ACHN (cell line): ENCODE results near the gene NRM.

Source experiments
- DNase-seq: peaks from one replicate; pipeline ENCODE4 v3.0.0-alpha.2; 2015
- in situ Hi-C: cut with HindIII; loops from 2 replicates; pipeline ENCODE4 v1.10.0; 2017; ENCODE audit warnings: low sequenced_read_pairs, low pct_ligation_motif_present, low pct_unique_long_range_greater_than_20kb

The NRM gene

DNA sequence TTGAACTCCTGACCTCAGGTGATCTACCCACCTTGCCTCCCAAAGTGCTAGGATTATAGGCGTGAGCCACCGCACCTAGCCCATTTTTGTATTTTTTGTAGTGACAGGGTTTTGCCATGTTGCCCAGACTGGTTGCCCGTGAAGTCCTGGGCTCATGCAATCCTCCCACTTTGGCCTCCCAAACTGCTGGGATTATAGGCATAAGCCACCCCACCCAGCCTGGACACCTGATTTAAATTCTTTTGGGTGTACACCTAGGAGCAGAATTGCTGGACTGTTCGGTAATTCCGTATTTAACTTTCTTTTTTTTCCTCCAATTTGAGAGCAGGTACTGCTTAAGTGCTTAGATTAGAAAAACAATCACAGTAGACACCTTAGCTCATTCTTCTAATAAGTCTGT lies 5.6 kb upstream of the NRM start:
- in situ Hi-C loops: no loop called here
- no peak for DNase-seq

DNA sequence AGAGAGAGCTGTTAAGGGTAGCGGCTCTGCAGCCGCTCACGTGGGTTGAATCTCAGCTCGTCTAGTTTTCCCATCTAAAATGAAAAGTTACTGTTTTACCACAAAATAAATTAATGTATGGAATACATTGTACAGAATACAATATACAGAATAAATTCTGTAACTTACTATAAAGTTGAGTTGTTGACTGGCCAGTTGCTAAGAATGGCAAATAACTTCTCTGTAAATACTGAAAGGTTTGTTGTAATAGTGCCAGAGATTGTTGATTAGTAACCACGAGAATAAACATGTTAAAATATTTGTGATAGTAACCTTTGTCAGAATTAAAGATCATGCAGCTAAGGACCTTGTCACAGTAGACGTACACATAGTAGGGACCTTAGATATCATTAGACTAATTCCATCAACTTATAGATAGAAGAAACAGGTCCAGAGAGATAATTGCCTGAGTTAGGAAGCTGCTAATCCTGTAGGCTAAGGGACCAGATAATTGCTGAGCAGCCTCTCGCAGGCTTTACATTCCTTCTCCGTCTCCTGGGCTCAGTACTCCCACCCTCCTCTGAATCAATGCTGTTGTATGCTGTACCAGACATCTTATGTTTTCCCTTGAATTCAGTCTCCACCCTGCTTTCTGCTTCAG lies 544 bp upstream of the NRM start:
- no peak for DNase-seq
- in situ Hi-C loops: no loop called here

DNA sequence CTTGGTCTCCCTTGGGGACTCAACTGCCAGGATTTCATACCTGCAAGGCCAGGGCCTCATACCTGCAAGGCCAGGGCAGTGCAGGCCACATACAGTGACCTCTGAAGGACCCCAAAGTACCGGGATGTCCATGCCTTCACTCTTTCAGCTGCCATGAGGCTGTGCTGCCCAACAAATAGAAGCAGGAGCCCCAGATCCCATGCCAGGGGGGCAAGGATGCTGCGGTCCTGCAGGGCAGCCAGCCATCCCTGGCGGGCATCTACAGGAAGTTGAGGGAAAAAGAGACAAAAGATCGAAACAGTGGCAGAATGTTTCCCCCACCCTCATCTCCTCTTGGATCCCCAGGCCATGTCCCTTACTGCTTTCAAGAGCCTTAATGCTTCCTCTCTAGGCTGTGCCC lies 799 bp downstream of the NRM start:
- DNase-seq: no peak
- in situ Hi-C loops: no loop called here

DNA sequence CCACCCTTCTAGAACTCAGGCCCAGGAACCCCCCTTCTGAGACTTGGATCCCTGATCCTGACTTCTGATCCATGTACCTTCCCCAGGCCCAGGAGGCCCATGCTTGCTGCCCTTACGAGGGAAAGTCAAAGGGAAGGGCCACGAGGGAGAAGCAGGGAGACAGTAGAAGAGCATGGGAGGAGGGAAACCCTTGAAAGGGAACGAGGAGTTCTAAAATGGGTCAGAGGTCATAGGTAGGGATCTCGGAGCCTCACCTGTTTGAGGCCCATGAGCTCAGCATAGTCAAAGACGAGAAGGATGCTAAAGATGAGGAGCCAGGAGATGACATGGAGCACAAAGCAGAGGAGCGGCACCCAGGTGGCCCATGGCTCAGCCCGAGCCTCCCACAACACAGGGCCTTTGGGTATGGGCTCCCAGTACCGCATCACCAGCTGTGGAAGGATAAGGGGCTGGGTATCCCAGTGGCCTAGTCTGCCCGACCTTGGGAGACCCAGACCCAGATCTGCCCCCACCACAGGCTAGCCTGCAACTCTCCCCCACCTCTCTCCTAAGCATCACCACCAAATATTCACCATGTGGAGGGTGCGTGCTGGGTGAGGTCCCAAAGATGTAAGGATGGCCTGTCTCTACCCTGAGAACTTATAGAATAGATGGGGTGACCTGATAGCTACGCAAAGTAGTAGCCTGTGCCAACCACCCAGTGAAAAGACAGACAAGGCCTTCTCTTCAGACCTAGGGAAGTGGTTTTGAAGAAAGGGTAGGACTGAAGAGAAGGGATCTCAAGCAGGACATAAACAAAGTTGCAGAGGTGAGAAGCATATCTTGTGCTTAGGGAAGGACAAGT lies 1.5 kb downstream of the NRM start:
- no peak for DNase-seq
- in situ Hi-C loops: no loop called here

DNA sequence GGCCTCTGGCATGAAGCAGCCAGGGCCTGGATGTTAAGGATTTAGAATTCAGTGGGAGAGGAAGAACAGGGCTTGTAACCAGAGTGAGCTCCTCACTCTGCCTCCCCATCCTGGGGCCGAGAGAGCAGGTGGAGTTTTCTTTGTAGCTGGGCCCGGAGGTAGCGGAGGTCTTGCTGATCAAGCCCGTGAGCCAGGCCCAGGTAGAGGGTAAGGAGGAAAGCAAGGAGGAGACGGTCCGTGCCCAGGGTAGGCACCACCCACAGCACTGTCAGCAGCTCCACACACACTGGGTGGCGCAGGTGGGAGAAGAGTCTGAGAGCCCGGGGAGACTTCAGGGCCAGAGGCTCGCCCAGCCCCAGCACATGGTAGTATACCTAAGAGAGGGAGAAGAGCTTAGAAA lies 2.2 kb downstream of the NRM start:
- in situ Hi-C loops: no loop called here
- DNase-seq: no peak

DNA sequence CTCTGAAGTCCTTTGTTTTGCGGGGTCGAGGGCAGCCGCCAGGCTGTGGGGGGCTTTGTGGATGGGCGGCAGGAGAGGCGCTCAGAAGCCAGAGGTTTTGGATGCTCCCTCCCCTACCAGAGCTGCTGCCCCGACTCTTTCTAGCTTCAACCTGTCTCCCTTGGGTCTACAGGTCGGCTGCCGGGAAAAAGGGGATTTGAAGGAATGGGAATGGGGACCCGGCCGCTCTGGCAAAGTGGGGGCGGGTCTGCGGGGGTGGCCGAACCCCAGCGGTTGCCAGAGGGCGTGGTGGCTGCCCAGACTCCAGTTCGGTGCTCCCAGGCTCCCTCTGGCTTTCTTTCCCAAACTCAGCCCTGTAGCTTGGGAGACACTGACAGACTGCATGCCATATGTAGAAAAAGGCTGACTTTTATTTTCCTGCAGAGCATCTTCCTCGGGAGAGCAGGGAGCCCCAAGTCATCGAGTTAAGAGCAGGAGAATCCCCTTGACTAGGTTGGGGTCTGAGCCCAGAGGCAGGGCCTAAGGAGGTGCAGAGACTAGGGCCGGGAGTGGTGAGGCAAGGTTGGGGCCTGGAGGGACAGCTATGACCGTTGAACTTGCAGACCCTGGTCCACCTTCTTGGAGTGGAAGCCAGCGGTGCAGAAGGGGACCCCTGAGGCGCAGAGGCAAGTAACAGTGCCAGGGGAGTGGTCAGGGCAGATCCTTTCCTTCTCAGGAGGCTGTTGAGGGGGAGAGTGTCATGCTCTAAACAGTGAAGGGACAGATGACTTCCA lies 2.9 kb downstream of the NRM start:
- DNase-seq: peak; percentile 27
- in situ Hi-C loops: no loop called here

DNA sequence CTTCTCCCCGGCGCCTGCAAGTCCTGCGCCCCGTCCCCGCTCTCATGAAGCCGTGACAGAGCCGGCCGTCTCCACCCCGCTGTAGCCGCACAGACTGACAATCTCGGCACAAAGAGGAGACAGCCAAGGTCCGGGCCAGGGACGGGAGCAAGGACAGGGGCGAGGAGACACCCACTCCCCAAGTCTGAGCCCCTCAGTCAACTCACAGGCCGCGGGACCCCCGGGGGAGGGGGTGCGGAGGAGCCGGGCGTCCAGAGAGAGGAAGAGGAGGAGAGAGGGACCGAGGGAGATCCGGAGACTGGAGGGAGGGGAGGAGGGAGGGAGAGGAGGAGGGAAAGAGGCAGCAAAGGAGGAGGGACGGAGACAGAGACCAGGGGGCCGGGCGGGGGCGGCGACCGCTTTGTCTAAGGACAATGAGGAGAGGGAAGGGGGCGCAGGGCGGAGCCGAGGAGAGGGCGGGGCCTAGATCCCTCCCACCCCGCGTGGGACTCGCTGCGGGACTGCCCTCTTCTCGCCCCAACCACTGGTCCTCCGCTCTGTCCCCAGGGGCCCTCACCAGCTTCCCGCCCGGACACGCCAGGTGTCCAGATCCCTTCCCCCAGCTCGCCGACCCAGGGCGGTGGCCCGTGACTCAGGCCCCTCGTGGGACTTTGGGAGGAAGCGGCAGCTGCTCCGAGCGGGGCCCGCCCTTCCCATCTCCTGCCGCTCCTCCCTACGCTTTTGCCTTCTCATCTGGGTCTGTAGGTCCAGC lies 3.7 kb downstream of the NRM start:
- peak; percentile 90 for DNase-seq
- in situ Hi-C loops: no loop called here

DNA sequence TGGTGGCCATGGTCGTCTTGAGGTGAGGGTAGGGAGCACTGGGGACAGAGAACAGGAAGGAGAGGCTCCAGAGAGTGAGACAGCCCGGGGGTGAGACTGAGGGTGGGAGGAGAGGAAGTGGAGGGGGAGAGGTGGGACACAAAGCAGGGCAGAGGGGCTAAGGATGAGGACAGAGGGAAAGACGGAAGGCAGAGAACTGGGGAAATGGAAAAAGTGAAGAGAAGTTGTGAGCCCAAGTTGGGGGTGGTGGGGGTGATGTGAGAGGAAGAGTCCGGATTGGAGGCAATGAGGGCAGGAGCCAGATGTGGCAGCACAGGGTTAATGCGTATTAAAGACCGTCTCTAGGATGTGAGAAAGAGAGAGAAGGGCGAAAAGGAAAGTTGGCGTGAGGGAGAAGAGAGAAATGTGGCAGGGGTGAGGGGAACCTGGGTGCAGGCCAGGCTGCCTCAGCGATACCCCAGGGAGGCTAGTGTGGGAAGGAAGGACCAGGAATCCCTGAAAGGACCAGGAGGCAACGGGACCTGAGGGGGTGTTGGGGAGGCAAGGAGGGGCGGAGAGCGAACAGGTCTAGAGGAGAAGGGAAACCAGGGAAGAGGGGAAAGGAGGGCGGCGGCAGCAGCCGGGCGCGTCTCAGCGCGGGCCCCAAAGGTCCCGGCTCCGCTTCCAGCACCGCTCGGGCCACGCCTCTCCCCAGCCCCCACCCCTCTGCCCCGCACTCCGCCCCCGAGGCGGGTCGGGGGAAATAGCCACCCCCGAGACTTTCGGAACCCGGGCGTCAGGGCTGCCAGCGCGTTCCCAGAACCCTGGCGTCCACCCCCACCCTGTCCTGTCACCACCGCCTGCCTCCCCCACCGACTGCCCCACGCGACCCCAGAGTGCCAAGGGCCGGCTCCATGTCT lies 4.5 kb downstream of the NRM start, which contains the start of gene PPP1R18:
TSS of gene PPP1R18 (minus strand) at position 637 of the 899 bp plus-strand sequence. CDS start at position 10, 627 bp downstream.
- in situ Hi-C loops: no loop called here
- DNase-seq: peak; percentile 64

DNA sequence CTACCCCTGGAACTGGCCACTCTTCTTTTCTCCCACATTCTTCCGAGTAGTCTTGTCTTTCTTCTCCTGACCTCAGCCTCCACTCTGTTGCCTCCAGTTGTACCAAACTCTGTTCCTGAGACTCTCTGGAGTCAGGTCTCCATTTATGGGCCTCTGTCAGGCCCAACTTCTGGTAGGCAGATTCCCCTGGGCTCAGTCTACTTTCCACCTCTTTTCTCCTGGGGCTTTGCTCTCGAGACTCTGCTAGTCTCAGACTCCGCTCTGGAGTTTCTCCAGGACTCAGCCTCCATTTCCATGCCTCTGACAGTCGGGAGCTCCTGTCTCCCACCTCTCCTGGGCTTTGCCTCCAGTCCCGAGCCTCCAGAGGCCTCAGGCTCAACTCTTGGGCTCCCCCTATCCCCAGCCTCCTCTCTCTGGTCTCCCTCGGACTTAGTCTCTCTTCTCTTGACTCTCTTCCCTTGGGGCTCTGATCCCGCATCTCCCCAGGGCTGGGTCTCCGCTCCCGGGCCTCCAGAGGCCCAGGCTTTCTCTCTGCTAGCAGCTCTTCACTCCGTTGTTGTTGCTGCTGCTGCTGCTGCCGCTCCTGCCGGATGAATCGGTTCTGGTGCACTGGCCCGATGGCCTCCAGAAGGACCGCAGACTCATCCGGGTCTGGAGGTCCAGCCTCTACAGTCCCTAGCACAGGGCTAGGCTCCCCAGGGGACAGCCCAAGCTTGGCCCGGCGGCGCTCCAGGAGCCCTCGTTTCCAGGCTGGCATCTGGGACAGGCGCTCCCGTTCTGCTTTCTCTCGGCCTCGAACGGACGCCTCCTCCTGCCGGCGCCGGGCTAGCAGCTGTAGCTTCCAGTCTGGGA lies 5.4 kb downstream of the NRM start:
- DNase-seq: peak; percentile 47
- in situ Hi-C loops: no loop called here

DNA sequence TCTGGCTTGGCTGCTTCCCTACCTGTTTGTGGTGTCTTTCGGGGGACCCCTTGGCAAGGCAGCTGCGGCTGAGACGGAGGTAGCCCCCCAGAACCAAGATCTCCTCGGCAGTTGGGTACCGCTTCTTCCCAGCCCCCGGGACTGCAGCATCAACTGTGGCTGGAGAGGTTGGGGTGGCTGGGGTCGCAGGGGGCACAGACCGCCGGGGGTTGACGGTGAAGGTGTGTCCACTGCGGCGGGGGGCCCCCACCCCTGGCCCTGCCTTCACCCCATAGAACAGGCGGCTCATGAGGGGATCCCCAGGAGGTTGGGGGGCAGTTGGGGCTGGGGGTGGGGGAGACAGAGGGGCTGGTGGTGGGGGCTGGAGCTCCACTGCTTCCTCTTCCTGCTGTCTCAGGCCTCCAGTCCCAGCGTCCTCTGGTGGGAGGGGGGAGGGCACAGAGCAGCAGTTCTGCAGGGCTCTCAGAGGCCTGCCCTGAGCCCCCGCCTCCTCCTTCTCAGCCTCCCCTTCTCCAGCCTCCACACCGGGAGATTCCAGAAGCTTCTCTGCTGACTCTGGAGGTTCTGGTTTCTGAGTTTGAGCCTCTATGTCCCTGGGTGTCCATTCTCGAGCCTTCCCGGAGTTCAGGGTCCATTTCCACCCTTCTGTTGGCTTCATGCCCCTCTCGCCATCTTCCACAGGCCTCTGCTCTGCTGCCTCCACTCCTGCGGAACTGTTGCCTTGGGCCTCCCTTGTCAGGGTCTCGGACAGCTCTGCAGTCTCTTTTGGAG lies 6.2 kb downstream of the NRM start:
- in situ Hi-C loops: no loop called here
- DNase-seq: peak; percentile 37

DNA sequence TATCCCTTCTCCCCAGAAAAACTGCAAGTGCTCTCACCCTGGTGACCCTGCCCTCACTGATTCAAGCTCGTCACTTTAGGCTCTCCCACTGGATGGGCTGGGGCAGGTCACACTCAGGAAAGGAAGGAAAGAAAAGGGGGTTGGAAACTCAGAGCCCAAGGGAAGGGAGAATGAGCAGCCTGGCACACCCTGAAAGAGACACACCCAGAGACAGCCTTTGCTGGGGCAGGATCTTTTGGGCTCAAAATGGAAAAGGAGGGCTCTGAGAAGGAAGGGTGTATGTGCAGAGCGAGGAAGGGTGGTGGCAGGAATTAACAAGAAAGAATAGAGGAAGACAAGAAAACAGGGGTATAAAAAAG lies 6.8 kb downstream of the NRM start:
- in situ Hi-C loops: no loop called here

DNA sequence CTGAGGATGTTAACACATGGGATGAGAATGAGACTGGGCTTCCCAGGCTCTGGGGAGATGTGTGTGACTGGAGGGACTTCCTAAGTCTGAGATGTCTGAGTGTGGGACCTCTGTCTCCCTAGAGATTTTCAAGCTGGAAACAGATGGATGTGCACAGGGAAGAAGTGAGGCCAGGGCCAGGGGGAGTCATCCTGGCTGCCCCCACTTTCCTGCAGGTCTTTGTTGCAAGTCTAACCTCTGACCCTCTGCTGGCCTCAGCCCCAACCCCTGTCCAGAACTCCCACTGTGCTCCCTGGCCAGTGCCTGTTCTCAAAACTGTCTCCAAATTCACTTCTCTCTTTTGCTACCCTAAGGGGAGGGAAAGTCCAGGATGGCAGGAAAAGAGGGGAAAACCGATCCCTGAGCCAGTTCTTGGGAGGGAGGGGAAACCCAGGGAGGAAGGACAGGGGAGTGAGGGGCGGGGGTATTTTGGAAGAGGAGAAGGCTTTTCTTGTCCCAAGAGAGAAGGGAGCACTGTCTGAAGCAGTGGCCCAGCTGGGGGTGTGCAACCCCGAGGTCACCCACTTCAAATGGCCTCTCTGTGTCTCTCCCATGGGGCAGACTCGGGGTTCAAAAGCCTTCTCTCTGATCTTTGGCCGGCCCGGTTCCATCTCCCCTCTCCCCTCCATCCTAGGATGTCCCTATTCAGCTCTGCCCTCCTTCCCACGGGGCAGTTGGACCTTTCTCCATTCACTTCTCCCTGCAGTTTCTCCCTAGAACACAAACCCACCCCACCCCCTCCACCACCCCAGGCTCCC lies 7.4 kb downstream of the NRM start:
- in situ Hi-C loops: no loop called here
- DNase-seq: no peak

More for the DNA sequence above, 6.8 kb downstream of the NRM start:
- no peak for DNase-seq

DNA sequence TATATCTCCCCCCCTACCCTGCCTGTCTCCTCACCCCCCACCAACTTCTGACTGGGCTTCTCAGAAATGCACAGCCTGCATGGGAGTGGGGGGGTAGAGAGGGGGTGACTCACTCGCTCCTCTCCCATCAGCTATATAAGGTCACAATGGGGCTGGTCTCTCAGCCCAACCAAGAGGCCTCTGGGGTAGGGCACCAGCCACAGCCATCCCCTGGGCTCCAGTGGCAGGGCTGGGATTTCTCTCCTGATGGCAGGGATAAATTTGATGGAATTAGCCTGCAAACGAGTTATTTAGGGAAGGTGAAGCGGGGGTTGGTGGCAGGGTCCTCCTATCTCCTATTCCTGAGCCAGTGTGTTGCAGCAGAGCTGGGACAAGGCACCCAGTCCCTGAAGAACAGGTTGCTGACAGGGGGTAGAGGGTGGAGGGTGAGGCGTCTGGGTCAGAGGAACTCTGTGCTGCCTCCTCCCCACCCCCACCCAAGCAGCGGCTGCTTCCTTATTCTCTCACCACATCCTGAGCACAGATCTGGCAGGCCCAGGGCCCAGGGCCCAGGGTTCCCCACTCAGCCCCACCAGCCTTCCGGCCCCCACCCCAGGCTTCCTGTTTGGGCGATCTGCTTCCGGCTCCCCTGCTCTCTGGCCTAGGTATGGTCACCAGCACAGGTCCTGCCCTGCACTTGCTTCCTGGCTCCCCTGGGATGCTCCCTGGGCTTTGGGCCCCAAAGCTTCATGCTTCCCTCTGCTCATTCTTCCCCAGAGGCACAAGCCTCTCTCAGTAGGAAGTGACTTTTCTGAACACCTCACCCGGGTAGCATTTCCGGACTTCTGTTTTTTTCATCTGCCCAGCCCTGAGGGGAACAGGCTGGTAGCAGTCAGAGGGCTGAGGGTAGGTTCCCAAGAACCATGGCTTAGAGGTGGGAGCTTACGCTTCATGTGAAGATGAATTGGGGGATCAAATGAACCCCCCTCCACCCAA lies 8.4 kb downstream of the NRM start:
- in situ Hi-C loops: no loop called here
- DNase-seq: peak; percentile 77

DNA sequence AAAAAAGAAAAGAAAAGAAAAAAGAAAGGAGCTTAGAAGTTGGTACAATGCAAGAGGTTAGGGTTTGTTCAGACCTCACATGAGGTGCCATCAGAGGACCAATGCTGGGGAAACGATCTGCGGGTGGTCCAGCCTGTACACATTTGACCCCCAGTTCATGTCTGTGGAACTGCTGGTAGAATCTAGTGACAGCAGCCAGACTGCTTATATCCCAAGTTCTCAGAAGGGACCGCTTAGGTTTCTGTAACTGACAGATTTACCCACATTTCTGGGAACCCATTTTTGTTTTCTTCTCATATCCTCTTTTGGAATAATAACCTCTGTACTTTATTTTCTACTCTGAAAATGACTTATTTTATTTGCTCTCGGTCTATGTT lies 9.0 kb downstream of the NRM start:
- in situ Hi-C loops: no loop called here
- DNase-seq: no peak
